HEK293 (cell line): Measurements from ENCODE around the gene KCTD10.

Experiments used
- FEZF1 ChIP-seq: fragments of 450-650 bp; formaldehyde crosslinking; IDR thresholded peaks from 2 replicates; pipeline ENCODE4 v1.5.1; 2016; ENCODE audit warnings: missing biosample characterization, missing genetic modification characterization
- TRIM28 ChIP-seq: IDR thresholded peaks from 2 replicates; pipeline ENCODE4 v1.6.1; 2011; ENCODE audit warnings: low read length, control low read depth, borderline replicate concordance
- ZBTB8A ChIP-seq: fragments of 450-650 bp; formaldehyde crosslinking; IDR thresholded peaks from 2 replicates; pipeline ENCODE4 v1.5.1; 2016; ENCODE audit warnings: missing biosample characterization, missing genetic modification characterization
- ZNF114 ChIP-seq: fragments of 450-650 bp; formaldehyde crosslinking; IDR thresholded peaks from 2 replicates; pipeline ENCODE4 v1.5.0; 2017; ENCODE audit warnings: missing biosample characterization, missing genetic modification characterization
- ZNF274 ChIP-seq, 2 experiments: fragments of 200-500 bp in 1 of 2; fragments of 450-650 bp in 1 of 2; sonication (Bioruptor generic) in 1 of 2; formaldehyde crosslinking in 1 of 2; IDR thresholded peaks; 2 replicates each; pipeline versions ENCODE4 v1.5.1 to v1.6.1; 2014 to 2016; ENCODE audit warnings: borderline replicate concordance in 1 of 2, inconsistent platforms in 1 of 2, low read length in 1 of 2, missing biosample characterization in 1 of 2, missing genetic modification characterization in 1 of 2
- TF ChIP-seq, protein P1 (sequence below): fragments of 450-650 bp; formaldehyde crosslinking; IDR thresholded peaks from 2 replicates; pipeline ENCODE4 v1.5.1; 2016; ENCODE audit warnings: missing biosample characterization, missing genetic modification characterization
- TF ChIP-seq, protein P2 (sequence below): fragments of 450-650 bp; formaldehyde crosslinking; IDR thresholded peaks from 2 replicates; pipeline ENCODE4 v1.5.1; 2016; ENCODE audit warnings: missing biosample characterization, missing genetic modification characterization

DNA sequence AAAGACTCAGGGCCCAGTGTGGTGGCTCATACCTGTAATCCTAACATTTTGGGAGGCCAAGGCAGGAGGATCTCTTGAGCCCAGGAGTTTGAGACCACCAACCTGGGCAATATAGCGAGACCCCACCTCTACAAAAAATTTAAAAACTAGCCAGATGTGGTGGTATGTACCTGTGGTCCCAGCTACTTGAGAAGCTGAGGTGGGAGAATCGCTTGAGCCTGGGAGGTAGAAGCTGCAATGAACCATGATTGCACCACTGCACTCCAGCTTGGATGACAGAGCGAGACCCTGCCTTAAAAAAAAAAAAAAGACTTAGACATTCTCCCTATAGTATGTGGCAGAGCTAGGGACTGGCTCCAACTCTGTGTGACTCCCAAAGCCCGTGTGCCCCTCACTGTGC is 3.3 kb upstream of the KCTD10 start:
- TF ChIP-seq FEZF1: no peak
- TF ChIP-seq ZNF114 (tag by site-specific recombination): no peak
- TF ChIP-seq, protein P1, sequence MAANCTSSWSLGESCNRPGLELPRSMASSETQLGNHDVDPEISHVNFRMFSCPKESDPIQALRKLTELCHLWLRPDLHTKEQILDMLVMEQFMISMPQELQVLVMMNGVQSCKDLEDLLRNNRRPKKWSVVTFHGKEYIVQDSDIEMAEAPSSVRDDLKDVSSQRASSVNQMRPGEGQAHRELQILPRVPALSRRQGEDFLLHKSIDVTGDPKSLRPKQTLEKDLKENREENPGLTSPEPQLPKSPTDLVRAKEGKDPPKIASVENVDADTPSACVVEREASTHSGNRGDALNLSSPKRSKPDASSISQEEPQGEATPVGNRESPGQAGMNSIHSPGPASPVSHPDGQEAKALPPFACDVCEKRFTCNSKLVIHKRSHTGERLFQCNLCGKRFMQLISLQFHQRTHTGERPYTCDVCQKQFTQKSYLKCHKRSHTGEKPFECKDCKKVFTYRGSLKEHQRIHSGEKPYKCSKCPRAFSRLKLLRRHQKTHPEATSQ: no peak
- TF ChIP-seq, protein P2, sequence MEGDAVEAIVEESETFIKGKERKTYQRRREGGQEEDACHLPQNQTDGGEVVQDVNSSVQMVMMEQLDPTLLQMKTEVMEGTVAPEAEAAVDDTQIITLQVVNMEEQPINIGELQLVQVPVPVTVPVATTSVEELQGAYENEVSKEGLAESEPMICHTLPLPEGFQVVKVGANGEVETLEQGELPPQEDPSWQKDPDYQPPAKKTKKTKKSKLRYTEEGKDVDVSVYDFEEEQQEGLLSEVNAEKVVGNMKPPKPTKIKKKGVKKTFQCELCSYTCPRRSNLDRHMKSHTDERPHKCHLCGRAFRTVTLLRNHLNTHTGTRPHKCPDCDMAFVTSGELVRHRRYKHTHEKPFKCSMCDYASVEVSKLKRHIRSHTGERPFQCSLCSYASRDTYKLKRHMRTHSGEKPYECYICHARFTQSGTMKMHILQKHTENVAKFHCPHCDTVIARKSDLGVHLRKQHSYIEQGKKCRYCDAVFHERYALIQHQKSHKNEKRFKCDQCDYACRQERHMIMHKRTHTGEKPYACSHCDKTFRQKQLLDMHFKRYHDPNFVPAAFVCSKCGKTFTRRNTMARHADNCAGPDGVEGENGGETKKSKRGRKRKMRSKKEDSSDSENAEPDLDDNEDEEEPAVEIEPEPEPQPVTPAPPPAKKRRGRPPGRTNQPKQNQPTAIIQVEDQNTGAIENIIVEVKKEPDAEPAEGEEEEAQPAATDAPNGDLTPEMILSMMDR: no peak
- TF ChIP-seq ZNF274 (IDR thresholded peaks at IDR 0.05; ENCODE audit: low read length): no peak
- no peak for TF ChIP-seq ZNF274 (tag by site-specific recombination; IDR thresholded peaks at IDR 0.05; ENCODE audit: borderline replicate concordance)
- no peak for TF ChIP-seq ZBTB8A (tag by site-specific recombination)
- no peak for TF ChIP-seq TRIM28
